Measurements from ENCODE around the gene RCL1.
A peak's percentile ranks its signal among the peaks of the same experiment; 100 is the strongest.

The RCL1 gene

DNA sequence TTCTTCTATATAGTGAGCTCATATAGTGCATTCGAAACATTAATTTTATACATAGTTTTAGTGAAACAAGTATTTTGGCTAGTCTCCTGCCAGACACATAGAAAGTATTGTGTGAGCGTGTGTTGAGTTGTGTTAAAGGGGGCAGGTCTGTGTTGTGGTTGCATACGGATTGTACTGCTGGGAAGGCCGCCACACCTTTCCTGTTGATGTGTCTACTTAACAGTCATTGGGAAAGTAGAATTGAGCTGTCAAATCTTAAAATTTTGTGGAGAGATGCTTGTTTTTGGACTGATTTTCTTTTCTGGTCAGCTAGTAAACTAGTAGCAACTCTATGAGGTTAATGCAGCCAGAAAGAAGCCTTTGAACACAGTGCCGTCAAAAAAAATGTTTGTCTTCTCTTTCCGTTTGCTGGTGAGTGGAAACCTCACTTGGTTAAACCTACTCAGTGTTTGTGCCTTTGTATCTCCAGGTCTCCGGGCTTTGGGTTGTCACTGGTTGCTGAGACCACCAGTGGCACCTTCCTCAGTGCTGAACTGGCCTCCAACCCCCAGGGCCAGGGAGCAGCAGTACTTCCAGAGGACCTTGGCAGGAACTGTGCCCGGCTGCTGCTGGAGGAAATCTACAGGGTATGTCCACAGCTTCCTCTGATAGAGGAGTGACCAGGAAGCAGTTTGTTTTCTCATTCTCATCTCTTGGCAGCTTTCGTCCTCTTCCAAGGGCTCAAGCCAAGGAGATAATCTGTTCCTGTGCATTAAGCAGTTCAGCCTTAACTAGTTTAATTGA lies 51.5 kb downstream of the RCL1 start:
- DNase-seq = no peak

GRCh38 chr9:4849369-4849768 lies 56.6 kb downstream of the RCL1 start:
- DNase-seq = no peak

DNA sequence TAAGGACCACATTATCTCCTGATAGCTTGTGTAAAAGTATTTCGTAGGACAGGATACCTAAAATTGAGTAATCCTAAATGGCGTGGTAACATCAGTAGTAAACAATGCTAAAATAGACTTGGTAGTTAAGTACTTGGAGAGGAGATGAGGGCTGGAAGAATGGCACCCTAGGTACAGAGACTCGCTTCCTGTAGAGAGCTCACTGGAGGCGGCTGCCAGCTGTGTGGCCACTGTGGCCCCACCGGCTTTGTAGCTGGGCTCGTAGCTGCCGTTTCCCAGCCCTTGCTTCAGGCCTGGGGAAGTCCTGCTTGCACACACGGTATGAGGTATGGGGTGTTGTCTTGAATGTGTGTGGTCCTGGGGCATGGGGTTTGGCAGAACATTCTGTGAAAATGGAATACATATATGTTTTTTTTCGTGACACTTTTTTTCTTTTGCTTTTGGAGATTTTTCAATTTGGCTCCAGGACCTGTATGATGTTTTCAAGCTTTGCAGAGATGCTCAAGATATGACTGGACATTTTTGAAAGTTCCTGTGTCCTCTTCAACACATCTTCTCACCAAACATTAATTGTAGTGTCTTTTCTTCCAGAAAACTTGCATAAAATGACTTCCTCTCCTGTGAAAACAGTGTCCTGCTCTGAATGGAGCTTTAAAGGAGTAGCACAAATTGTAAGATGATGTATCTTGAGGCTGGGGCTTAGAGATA lies 58.0 kb downstream of the RCL1 start:
- no peak for DNase-seq

- DNase-seq = no peak
Observed at GRCh38 chr9:4852419-4852818, 59.7 kb downstream of the RCL1 start.

GRCh38 chr9:4854265-4854590 lies 61.5 kb downstream of the RCL1 start:
- no peak for DNase-seq

DNA sequence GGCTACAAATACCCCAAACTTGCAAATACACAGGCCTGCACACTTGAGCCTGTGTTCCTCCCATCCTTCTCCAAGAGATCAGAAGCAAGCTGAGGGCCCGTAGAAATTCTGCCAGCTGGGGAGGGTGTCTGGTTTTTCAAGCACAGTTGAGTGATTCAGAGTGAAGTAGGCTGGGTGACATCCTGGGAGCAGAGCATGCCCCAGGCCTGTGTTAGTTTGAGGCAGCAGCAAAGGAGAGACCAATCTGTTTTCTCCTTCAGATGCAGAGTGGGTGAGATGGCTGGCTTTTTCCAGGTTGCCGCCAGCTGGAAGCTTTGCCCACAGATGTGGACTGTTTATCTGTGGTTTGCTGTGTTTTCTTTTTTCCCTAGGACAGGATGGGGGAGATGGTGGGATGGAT lies 63.1 kb downstream of the RCL1 start:
- DNase-seq = no peak

DNA sequence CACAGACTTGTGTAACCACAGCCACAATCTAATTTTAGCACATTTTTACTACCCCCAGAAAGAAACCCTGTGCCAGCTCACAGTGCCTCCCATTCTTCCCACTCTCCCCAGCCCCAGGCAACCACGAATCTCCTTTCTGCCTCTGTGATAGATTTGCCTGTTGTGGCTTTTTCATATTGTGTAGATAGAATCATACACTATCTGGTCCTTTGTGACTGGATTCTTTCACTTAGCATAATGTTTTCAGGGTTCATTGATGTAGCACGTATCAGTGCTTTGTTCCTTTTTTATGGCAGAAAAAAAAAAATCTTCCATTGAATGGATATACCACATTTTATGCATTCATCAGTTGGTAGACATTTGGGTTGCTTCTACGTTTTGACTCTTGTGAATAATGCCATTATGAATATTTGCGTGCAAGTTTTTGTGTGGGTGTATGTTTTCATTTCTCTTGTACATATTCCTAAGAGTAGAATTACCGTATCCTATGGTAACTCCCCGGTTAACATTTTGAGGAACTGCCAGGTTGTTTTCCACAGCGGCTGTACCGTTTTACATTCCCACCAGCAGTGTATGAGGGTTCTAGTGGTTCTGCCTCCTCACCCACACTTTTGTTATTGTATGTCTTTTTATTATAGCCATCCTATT lies 64.5 kb downstream of the RCL1 start:
- DNase-seq = no peak

- DNase-seq = no peak
Observed at GRCh38 chr9:4859035-4859434, 66.3 kb downstream of the RCL1 start.

DNA sequence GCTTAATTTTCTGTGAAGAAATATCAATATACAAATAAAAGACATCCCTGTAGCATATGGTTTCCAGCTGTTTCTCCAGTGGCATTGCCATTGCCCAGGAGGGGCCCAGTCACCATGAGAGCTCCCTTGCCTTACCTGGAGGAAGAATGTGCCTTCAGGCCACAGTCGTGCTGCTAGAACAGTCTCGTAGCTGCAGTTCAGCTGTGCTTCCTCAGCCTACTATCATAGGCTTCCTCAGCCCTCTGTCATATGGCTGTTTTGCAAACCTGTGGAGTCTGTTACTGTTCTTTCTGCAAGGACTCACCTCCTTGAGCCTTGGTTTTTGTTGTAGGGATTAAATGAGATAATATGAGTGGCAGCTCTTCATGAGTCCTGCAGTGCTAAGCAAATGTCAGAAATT lies 67.6 kb downstream of the RCL1 start:
- no peak for DNase-seq

DNA sequence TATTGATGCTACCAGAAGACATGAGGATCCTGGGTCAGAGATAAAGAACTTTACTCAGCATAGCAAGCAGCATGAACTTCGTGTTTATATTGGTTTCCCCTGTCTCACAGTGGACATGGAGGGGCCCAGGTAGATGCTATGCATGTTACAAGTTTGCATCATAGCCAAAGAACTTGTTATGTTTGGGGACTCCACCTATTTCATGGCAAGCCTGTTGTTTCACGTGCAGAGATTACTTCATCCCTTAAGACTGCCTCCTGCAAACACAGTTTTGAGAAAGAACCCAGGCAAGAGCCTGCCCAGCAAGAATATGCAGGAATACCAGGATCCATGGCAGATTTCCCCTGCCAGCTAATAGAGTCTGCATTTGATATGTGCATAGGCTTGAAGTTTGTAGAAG lies 68.4 kb downstream of the RCL1 start:
- DNase-seq = no peak

- DNase-seq = no peak
Observed at GRCh38 chr9:4861736-4862451, 69.2 kb downstream of the RCL1 start.

DNA sequence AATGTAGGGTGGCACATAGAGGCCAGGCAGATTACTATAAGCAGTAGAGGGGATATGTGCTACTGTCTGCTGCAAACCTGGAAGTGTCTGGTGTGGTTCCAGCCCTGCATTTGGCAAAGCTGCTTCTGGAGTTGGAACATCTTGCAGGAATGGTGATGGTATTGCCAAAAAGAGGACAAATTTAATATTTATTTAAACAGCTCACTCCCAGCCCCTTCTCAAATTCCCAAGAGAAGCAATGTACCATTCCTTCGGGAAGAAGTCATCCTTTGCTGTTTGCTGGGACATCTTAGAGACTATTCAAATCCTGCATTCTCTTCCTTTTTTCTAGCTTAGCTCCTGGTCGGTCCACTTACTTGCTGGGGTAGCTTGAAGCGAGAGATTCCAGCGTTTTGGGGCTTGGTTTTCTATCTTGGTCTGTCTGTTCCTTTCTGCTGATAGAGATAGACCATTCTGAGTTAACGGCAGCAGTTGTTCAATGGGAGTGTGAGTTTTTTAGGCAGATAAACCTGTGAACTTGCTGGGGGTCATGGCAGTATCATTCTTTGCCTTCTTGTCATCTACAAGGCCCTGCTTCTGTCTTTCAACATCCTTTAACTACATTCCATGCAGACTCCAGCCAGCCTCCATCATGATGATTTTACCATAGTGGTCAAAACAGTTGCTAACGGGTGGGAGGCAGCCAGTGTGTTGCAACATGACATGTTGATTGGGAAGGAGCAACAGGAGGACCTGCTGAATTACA lies 69.9 kb downstream of the RCL1 start:
- DNase-seq = no peak

GRCh38 chr9:4864234-4864661 lies 71.5 kb downstream of the RCL1 start:
- no peak for DNase-seq

DNA sequence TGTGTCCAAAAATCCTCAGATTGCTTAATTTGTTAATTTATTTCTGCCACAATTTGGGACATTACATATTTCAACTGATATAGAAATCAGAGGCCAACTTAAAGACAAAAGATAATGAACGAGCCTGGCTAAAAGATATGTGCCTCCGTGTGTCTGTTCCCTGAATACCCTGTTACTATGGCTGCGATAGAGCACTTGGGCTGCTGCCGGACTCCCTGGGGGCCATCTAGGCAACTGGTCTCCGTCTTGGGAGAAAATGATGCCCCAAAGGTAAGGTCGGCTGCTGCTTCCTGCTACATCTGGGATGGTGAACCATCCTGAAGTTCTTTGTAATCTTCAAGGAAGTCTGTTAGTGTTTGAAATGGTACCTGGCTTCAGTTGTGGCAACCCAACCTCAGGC lies 72.0 kb downstream of the RCL1 start:
- no peak for DNase-seq

DNA sequence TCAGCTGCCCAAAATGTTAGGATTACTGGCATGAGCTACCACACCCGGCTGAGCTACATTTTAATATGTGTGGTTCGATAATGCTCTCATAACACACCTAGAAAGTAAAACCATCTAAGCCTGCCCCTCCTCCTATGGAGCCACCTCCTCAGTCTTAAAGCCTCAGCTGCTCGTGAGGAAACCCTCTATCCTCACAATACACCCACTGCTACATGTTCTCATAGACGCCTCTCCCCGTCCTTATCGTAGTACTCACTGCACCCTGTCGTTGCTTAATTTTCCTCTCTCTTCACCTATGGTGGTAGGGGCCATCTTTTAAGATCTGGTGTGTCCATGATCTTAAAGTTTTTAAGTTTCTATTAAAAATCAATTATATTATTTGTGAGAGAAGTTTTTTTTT lies 72.9 kb downstream of the RCL1 start:
- no peak for DNase-seq

GRCh38 chr9:4866239-4866969 lies 73.7 kb downstream of the RCL1 start:
- DNase-seq = no peak

DNA sequence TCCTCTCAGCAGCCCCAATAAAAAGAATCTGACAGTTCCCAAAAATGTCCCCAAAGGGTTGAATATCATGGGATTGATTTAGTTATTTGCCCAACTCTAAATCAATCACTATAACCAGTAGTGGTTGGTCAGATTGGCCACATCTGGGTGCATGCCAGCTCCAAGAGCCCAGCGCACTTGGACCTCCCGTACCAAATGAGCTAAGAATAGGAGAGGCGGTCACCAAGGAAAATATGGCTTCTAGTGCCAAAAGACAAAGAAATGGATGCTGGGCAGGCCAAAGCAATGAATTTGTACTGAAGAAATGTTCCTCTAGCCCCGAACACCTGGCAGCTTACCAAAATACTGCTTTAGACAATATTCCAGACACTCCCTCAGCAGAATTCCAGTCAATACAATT lies 80.3 kb downstream of the RCL1 start:
- DNase-seq = no peak

DNA sequence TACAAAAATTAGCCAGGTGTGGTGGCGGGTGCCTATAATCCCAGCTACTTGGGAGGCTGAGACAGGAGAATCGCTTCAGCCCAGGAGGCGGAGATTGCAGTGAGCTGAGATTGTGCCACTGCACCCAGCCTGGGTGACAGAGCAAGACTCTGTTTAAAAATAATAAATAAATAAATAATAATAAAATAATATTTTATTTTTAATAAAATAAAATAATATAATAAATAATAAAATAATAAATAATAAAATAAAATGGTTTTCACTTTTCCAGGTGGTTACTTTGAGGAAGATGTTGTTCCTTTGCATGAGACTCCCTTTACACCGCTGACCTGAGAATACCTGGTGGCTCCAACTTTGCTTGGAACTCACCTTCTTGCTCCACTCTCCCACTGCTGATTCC lies 82.8 kb downstream of the RCL1 start:
- DNase-seq = no peak

DNA sequence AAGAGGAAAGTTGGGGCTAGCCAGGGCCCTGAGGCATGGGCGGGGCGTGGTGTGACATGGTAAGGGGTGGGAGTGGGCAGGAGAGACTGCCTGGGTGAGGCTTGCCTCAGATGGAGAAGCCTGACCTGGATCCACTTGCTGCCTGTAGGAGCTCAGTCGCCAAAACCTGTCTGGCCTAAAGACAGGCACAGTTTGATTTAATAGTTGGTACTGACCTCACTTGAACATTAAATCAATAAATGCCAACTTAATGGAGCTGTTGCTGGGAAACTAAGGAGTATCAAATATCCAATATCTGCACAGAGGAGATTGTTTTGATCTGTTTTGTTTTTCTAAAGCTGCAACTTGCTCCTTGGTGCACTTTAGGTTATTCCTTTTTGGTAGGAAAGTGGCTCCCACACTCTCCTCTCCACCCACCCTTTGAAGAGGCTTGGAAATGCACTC lies 86.4 kb downstream of the RCL1 start:
- no peak for DNase-seq

- peak; percentile 4 for DNase-seq
Observed at GRCh38 chr9:4883326-4883873, 90.7 kb downstream of the RCL1 start.

GRCh38 chr9:4886698-4887097 lies 94.0 kb downstream of the RCL1 start:
- no peak for DNase-seq

DNA sequence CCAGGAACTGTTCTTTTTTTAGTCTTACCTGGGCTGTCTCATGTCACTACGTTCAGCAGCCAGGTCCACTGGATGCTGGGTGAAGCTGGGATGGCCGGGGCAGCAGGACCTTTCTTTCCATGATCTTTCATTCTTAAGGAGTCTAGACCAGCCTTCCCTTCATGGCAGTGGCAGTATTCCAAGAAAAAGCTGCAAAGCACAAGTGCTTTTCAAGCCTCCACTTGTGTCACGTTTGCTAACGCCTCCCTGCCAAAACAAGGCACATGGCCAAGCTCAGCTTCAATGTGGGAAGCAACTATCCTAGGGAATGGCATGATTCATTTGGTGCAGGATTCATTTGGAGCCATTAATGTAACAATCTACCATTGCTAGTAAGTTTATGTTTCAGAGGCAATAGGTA lies 94.8 kb downstream of the RCL1 start:
- peak; percentile 19 for DNase-seq
